Heart left ventricle (tissue), 16 donors: Measurements from ENCODE around the gene DOCK2. TPM values are rescaled to one million over a fixed set of nuclear protein-coding genes. Genes with fewer than 3 reads are reported as not detected.

ENCODE experiments used
- ATAC-seq, 4 donors: fragments of 200-7000 bp; cut with Tn5 transposase; one replicate each; pipeline ENCODE4 v1.9.1; 2020 to 2022; ENCODE audit warnings: moderate library complexity in 4 of 4, mild to moderate bottlenecking in 3 of 4, moderate number of reproducible peaks in 1 of 4
- DNase-seq, 5 donors: peaks; one replicate each; pipeline ENCODE4 v3.0.0-alpha.2; 2020
- H3K27ac ChIP-seq, 12 donors: fragments of 200-600 bp; sonication (generic) in 4 of 12; one replicate each; pipeline versions ENCODE4 v1.5.0 to v1.8.0; 2016 to 2022; ENCODE audit warnings: mild to moderate bottlenecking in 2 of 12
- H3K27me3 ChIP-seq, 9 donors: fragments of 200-600 bp; sonication (generic) in 2 of 9; one replicate each; pipeline versions ENCODE4 v1.5.1 to v1.8.0; 2016 to 2022; ENCODE audit warnings: mild to moderate bottlenecking in 3 of 9
- H3K36me3 ChIP-seq, 9 donors: fragments of 200-600 bp; sonication (generic) in 2 of 9; one replicate each; pipeline versions ENCODE4 v1.5.0 to v1.8.0; 2018 to 2022; ENCODE audit warnings: mild to moderate bottlenecking in 2 of 9
- H3K4me1 ChIP-seq, 12 donors: fragments of 200-600 bp; sonication (generic) in 4 of 12; one replicate each; pipeline versions ENCODE4 v1.5.0 to v1.8.0; 2016 to 2022; ENCODE audit warnings: mild to moderate bottlenecking in 3 of 12
- H3K4me3 ChIP-seq, 12 donors: fragments of 200-600 bp; sonication (generic) in 4 of 12; one replicate each; pipeline versions ENCODE4 v1.5.0 to v1.8.0; 2017 to 2022; ENCODE audit warnings: mild to moderate bottlenecking in 9 of 12, moderate library complexity in 4 of 12
- H3K9me3 ChIP-seq, 12 donors: fragments of 200-600 bp; sonication (generic) in 4 of 12; one replicate each; pipeline versions ENCODE4 v1.5.0 to v1.8.0; 2016 to 2022; ENCODE audit warnings: mild to moderate bottlenecking in 1 of 12
- CTCF ChIP-seq, 12 donors: fragments of 200-600 bp; sonication (generic) in 4 of 12; IDR thresholded peaks; one replicate each; pipeline versions ENCODE4 v1.5.0 to v1.8.0; 2018 to 2022; ENCODE audit warnings: antibody characterized with exemption in 12 of 12, mild to moderate bottlenecking in 5 of 12
- POLR2A ChIP-seq, 2 donors: fragments of 450-650 bp; IDR thresholded peaks; one replicate each; pipeline ENCODE4 v1.6.1; 2017; ENCODE audit warnings: antibody characterized with exemption in 2 of 2, mild to moderate bottlenecking in 2 of 2, moderate library complexity in 2 of 2
- WGBS, 4 donors: extraction: QIAGEN DNeasy Blood & Tissue Kit in 2 of 4; methylation state at CpG; one replicate each; pipeline versions ENCODE4 v1.1.5 to v1.1.7; 2013 to 2018; 5-methylcytosine and 5-hydroxymethylcytosine counted together
- intact Hi-C, 10 donors: fragments of 100-400 bp; cut with DNase I; formaldehyde crosslinking; loops; one replicate each; pipeline versions ENCODE4 v1.11.1 to v1.14.2; 2022
- polyA plus RNA-seq, 2 donors: library from polyadenylated mRNA; stranded (reverse); fragments of 200-250 nt; gene quantifications; one replicate each; pipeline ENCODE4 v1.2.3, GENCODE V29; 2013
- total RNA-seq, 9 donors: library from RNA; depleted of rRNA in 2 of 9; stranded (reverse); fragments of >200 nt in 2 of 9; fragmentation: NEBNext Ultra II Directional in 3 of 9; extraction: Animal tissue kit (Norgen Biotek cat#: 25700) in 3 of 9; gene quantifications; one replicate each; pipeline versions ENCODE4 v1.1.0 to v1.2.4, GENCODE V29; 2016 to 2023
- donor health status: ischemic (EF 13 %, LVEDD 7.1; RV severe dilation, severe dysfunction).
- donor health status: healthy with polysubstance abuse.
- donor health status: DM: no; HTN: yes; CAD: no.
- donor health status: DM: no; HTN: no; CAD: no.
- donor health status: ischemic (EF 25% LVEDD 6.9; RV normal size, moderate dysfunction).
- donor health status: ischemic (EF 25% LVEDD 5.7; RV mildly dilated, moderate dysfunction).
- donor health status: healthy.
- donor health status: DM: yes; HTN: yes; CAD: no.
- donor health status: ischemic (EF 35%, LVEDD 5.7; RV mildly dilated, moderate dysfunction).
- donor health status: nonischemic (EF 11% LVEDD 7.7; RV severe dilation, severe dysfunction).
- donor health status: DM: yes; HTN: yes; CAD: no.
- donor health status: PGD.
- donor health status: ischemic (EF 29% LVEDD 5.4; RV normal size, mild dysfunction).
- donor health status: nonischemic (EF 23%, LVEDD 6.1; RV moderate dilation, normal function).

The DOCK2 gene
- total and polyA plus RNA-seq, 11 donors = 0.80 to 59.5 (median 4.6) TPM

- ATAC-seq = peak in 1 of 4 donors; percentile 52
- no peaks in the 10 kb centered on the region for H3K9me3 ChIP-seq
- no peak overlapping the region for H3K27ac ChIP-seq
- no peaks in the 10 kb centered on the region for H3K27me3 ChIP-seq
- 75 to 79% (median 78%) methylated on average over 7 to 9 of the region's 9 CpGs for WGBS, 4 donors
- intact Hi-C loops = loop anchor here in 4 of 10 donors (10.0 kb wide), 2 partner anchors 358 to 478 kb away; no protein-coding TSS in a partner anchor
- no peak for DNase-seq
- TF ChIP-seq CTCF (IDR thresholded peaks at IDR 0.05) (no peak), POLR2A (IDR thresholded peaks at IDR 0.05) (no peak)
- H3K4me1 ChIP-seq = no peaks in the 10 kb centered on the region
- H3K4me3 ChIP-seq = no peak overlapping the region
- peaks cover 0 to 94% (median 0%) of the 10 kb centered on the region in 9 donors for H3K36me3 ChIP-seq
These were observed 69.8 kb downstream of the DOCK2 start for GRCh38 chr5:169706758-169707450.

GRCh38 chr5:169707686-169708085, 70.6 kb downstream of the DOCK2 start:
- no peak for TF ChIP-seq POLR2A (IDR thresholded peaks at IDR 0.05)
- ATAC-seq = no peak

GRCh38 chr5:169710675-169711074, 73.6 kb downstream of the DOCK2 start:
- intact Hi-C loops = no loop called here
- no peak for ATAC-seq
- Histone ChIP-seq H3K4me1 (no peaks in the 10 kb centered on the region), H3K36me3 (peaks cover 0 to 93% (median 0%) of the 10 kb centered on the region in 9 donors), H3K27ac (no peak overlapping the region), H3K4me3 (no peak overlapping the region), H3K27me3 (no peaks in the 10 kb centered on the region), H3K9me3 (no peaks in the 10 kb centered on the region)
- 41 to 60% (median 42%) methylated on average over 4 of the region's 4 CpGs for WGBS, 4 donors
- TF ChIP-seq POLR2A (IDR thresholded peaks at IDR 0.05) (no peak), CTCF (IDR thresholded peaks at IDR 0.05) (no peak)
- DNase-seq = no peak

More at GRCh38 chr5:169707686-169708085, 70.6 kb downstream of the DOCK2 start:
- 93 to 95% (median 95%) methylated on average over 3 of the region's 3 CpGs for WGBS, 4 donors
- Histone ChIP-seq H3K4me1 (no peaks in the 10 kb centered on the region), H3K4me3 (no peak overlapping the region), H3K27me3 (no peaks in the 10 kb centered on the region), H3K9me3 (no peaks in the 10 kb centered on the region), H3K36me3 (peaks cover 0 to 94% (median 0%) of the 10 kb centered on the region in 9 donors), H3K27ac (no peak overlapping the region)
- no peak for DNase-seq
- intact Hi-C loops = loop anchor here in 4 of 10 donors (10.0 kb wide), 2 partner anchors 357 to 477 kb away; no protein-coding TSS in a partner anchor

- H3K4me1 ChIP-seq = peaks cover 0 to 8% (median 0%) of the 10 kb centered on the region in 12 donors
- no peak overlapping the region for H3K4me3 ChIP-seq
- no peaks in the 10 kb centered on the region for H3K27me3 ChIP-seq
- H3K9me3 ChIP-seq = no peaks in the 10 kb centered on the region
- H3K36me3 ChIP-seq = peaks cover 0 to 93% (median 0%) of the 10 kb centered on the region in 9 donors
- intact Hi-C loops = no loop called here
- WGBS, 4 donors = 81 to 86% (median 81%) methylated on average over 4 of the region's 4 CpGs
- H3K27ac ChIP-seq = no peak overlapping the region
- DNase-seq (no peak), ATAC-seq (no peak)
- TF ChIP-seq CTCF (IDR thresholded peaks at IDR 0.05) = no peak
- TF ChIP-seq POLR2A (IDR thresholded peaks at IDR 0.05) = no peak
These were observed 74.6 kb downstream of the DOCK2 start for GRCh38 chr5:169711551-169712225.
